WTC11 (cell line): ENCODE results near the gene SLC13A3. TPM values are rescaled to one million over a fixed set of nuclear protein-coding genes. Genes with fewer than 3 reads are reported as not detected.

Experiments used
- AFF4 ChIP-seq: sonication (generic); formaldehyde crosslinking; IDR thresholded peaks from 2 replicates; pipeline ENCODE4 v1.8.1; 2023; ENCODE audit warnings: mild to moderate bottlenecking, missing genetic modification reagents, borderline replicate concordance
- ATF6 ChIP-seq: sonication (generic); formaldehyde crosslinking; IDR thresholded peaks from 2 replicates; pipeline ENCODE4 v1.8.1; 2023; ENCODE audit warnings: mild to moderate bottlenecking, missing genetic modification reagents
- CBFB ChIP-seq: sonication (generic); formaldehyde crosslinking; IDR thresholded peaks from 2 replicates; pipeline ENCODE4 v1.8.1; 2022; ENCODE audit warnings: mild to moderate bottlenecking, low read depth, missing genetic modification reagents
- CTCF ChIP-seq: fragments of 200-600 bp; IDR thresholded peaks from 2 replicates; pipeline ENCODE4 v1.8.0; 2022; ENCODE audit warnings: antibody characterized with exemption
- E2F5 ChIP-seq: sonication (generic); formaldehyde crosslinking; IDR thresholded peaks from 2 replicates; pipeline ENCODE4 v1.8.1; 2022; ENCODE audit warnings: mild to moderate bottlenecking, moderate library complexity, missing genetic modification reagents
- HMGA2 ChIP-seq: fragments of 250-450 bp; sonication (Bioruptor Pico); IDR thresholded peaks from 2 replicates; pipeline ENCODE4 v1.4.0; 2021; ENCODE audit warnings: mild to moderate bottlenecking, moderate library complexity
- IRF1 ChIP-seq: sonication (generic); formaldehyde crosslinking; IDR thresholded peaks from 2 replicates; pipeline ENCODE4 v1.8.0; 2023; ENCODE audit warnings: missing genetic modification reagents
- MYBL2 ChIP-seq: sonication (generic); formaldehyde crosslinking; IDR thresholded peaks from 2 replicates; pipeline ENCODE4 v1.8.1; 2023; ENCODE audit warnings: mild to moderate bottlenecking, moderate library complexity, missing genetic modification reagents
- NR3C1 ChIP-seq: sonication (generic); formaldehyde crosslinking; conservative IDR thresholded peaks from 2 replicates; pipeline ENCODE4 v1.8.1; 2023; ENCODE audit warnings: low read depth, mild to moderate bottlenecking, missing genetic modification reagents
- PRDM15 ChIP-seq: sonication (generic); formaldehyde crosslinking; IDR thresholded peaks from 2 replicates; pipeline ENCODE4 v1.8.0; 2022; ENCODE audit warnings: missing genetic modification reagents
- RELA ChIP-seq: sonication (generic); formaldehyde crosslinking; IDR thresholded peaks from 2 replicates; pipeline ENCODE4 v1.8.1; 2022; ENCODE audit warnings: missing genetic modification reagents, mild to moderate bottlenecking, borderline replicate concordance
- SMAD3 ChIP-seq: sonication (generic); formaldehyde crosslinking; IDR thresholded peaks from 2 replicates; pipeline ENCODE4 v1.8.0; 2022; ENCODE audit warnings: missing genetic modification reagents, mild to moderate bottlenecking, borderline replicate concordance
- USF1 ChIP-seq: sonication (generic); formaldehyde crosslinking; IDR thresholded peaks from 2 replicates; pipeline ENCODE4 v1.8.0; 2022; ENCODE audit warnings: mild to moderate bottlenecking, missing genetic modification reagents
- ZSCAN18 ChIP-seq: fragments of 250-450 bp; sonication (Bioruptor Pico); IDR thresholded peaks from 2 replicates; pipeline ENCODE4 v2.1.2; 2022; ENCODE audit warnings: mild to moderate bottlenecking, moderate library complexity
- total RNA-seq: library from RNA; stranded (reverse); gene quantifications from 3 replicates; pipeline ENCODE4 v1.2.3, GENCODE V29; 2021

Gene SLC13A3
- total RNA-seq, 1 experiment from 2014 or later, result 10.6 TPM

GRCh38 chr20:46583411-46584214, 67.6 kb downstream of the SLC13A3 start (continued):
- TF ChIP-seq CTCF (no peak), RELA (CRISPR knock-in tag) (no peak), NR3C1 (no peak), IRF1 (no peak), ATF6 (CRISPR knock-in tag) (no peak), SMAD3 (0 out of 2 replicates have a peak, but pooled peaks have one; percentile 66), MYBL2 (CRISPR knock-in tag) (no peak), PRDM15 (peak; percentile 36; the same call in 1 of the 2 replicates), E2F5 (CRISPR knock-in tag) (no peak), AFF4 (CRISPR knock-in tag) (no peak), USF1 (CRISPR knock-in tag) (peak; percentile 91), HMGA2 (CRISPR knock-in tag) (no peak), CBFB (no peak), ZSCAN18 (CRISPR knock-in tag) (no peak; the same call in 1 of the 2 replicates)
